Measurements from ENCODE around the gene MYADML2. TPM values are rescaled to one million over a fixed set of nuclear protein-coding genes. Genes with fewer than 3 reads are reported as not detected.

MYADML2 gene
- total and polyA plus RNA-seq, 2 of the 8 experiments (the other 6 are each of a cell fraction or from before 2014, with no cell fraction given) = 0.26 to 0.47 TPM

GRCh38 chr17:81913394-81914102 is 33.5 kb downstream of the MYADML2 start:
- no peak overlapping the region for H2BK15ac ChIP-seq (ENCODE audit: low read length)
- H3K23me2 ChIP-seq (ENCODE audit: low read depth, low read length) = peaks cover 11% of the 10 kb centered on the region
- peaks cover 2% of the 10 kb centered on the region for H3K79me1 ChIP-seq (ENCODE audit: low read depth, low read length)
- no peak for FAIRE-seq
- no peak overlapping the region for H3K27ac ChIP-seq (ENCODE audit: low read depth, low read length)
- H3K56ac ChIP-seq (replicated peaks; ENCODE audit: insufficient read length, low read depth, low read length) = no peak overlapping the region
- no peak for DNase-seq (ENCODE audit: low read depth in 1 of 2, low spot score in 2 of 2)
- no peaks in the 10 kb centered on the region for H3K9me3 ChIP-seq (ENCODE audit: insufficient read depth in 2 of 2, low read depth in 1 of 2, low read length in 1 of 2)
- H3K36me3 ChIP-seq (ENCODE audit: control insufficient read depth in 2 of 4, insufficient read depth in 4 of 4, low read length in 3 of 4) = peaks cover 8 to 25% (median 19%) of the 10 kb centered on the region in 4 experiments
- H3K4ac ChIP-seq (replicated peaks; ENCODE audit: insufficient read length, low read depth, low read length) = no peak overlapping the region
- H2BK12ac ChIP-seq (ENCODE audit: low read depth, low read length) = no peak overlapping the region
- H4K5ac ChIP-seq (ENCODE audit: insufficient read length, low read depth, low read length) = no peak overlapping the region
- no peak overlapping the region for H3K4me2 ChIP-seq (ENCODE audit: insufficient read depth in 1 of 2, low read depth in 2 of 2, low read length in 2 of 2)
- H2AK5ac ChIP-seq (ENCODE audit: low read depth, low read length) = no peak overlapping the region
- POLR2A ChIA-PET (ENCODE audit: partially characterized antibody) = interaction anchor here (0.6 to 8.7 kb wide), 5 partner anchors 10 to 103 kb away, joined by 3 to 135 read pairs (median 4); partner anchors contain the start of genes MAFG and NPB
- H2BK20ac ChIP-seq (ENCODE audit: low read length) = no peak overlapping the region
- H2BK120ac ChIP-seq (replicated peaks; ENCODE audit: low read depth, low read length) = no peak overlapping the region
- CTCF ChIA-PET (ENCODE audit: partially characterized antibody) = interaction anchor here (0.9 to 2.8 kb wide), 7 partner anchors 12 to 292 kb away, joined by 3 to 12 read pairs (median 5); partner anchors contain the start of genes MAFG and NOTUM
- no peak overlapping the region for H3K18ac ChIP-seq (ENCODE audit: extremely low read depth, low read length)
- no peak overlapping the region for H3K4me3 ChIP-seq (ENCODE audit: extremely low read depth in 1 of 4, insufficient read depth in 2 of 4, low read depth in 3 of 4, low read length in 4 of 4)
- H2AFZ ChIP-seq (ENCODE audit: low read length) = no peak overlapping the region
- H3K4me1 ChIP-seq (replicated peaks in 1 of 4; ENCODE audit: control insufficient read depth in 3 of 4, insufficient read depth in 4 of 4, low read length in 3 of 4) = peaks cover 0 to 20% (median 8%) of the 10 kb centered on the region in 4 experiments; a peak in 6 of 7 replicates
- no peak overlapping the region for H3K14ac ChIP-seq (ENCODE audit: insufficient read length)
- H4K8ac ChIP-seq (ENCODE audit: extremely low read depth, insufficient read depth, low read length) = no peak overlapping the region
- H3K27me3 ChIP-seq (replicated peaks in 1 of 4; ENCODE audit: control insufficient read depth in 3 of 4, extremely low read depth in 1 of 4, insufficient read depth in 3 of 4, low read length in 3 of 4) = peaks cover 0 to 4% (median 2%) of the 10 kb centered on the region in 4 experiments; a peak in 2 of 7 replicates
- H4K91ac ChIP-seq (replicated peaks; ENCODE audit: insufficient read length, low read length) = no peak overlapping the region
- peaks cover 0 to 10% of the 10 kb centered on the region in 2 experiments; a peak in 2 of 4 replicates for H3K79me2 ChIP-seq (ENCODE audit: control insufficient read depth in 1 of 2, insufficient read depth in 2 of 2, low read length in 2 of 2)
- peaks cover 6 to 42% of the 10 kb centered on the region in 2 experiments for H4K20me1 ChIP-seq (replicated peaks in 1 of 2; ENCODE audit: control insufficient read depth in 1 of 2, insufficient read depth in 2 of 2, low read length in 2 of 2)
- 94% methylated on average over 31 of the region's 31 CpGs; no CpG with 5 or more reads in 1 of the 2 experiments for WGBS, 2 experiments (ENCODE audit: extremely low coverage in 1 of 2, insufficient coverage in 1 of 2, insufficient read length in 1 of 2, insufficient replicate concordance in 2 of 2, low coverage in 1 of 2, low lambda C conversion rate in 2 of 2, missing lambda C conversion rate in 1 of 2)
- H2BK5ac ChIP-seq (ENCODE audit: low read depth, low read length) = no peak overlapping the region
- H3K23ac ChIP-seq (ENCODE audit: insufficient read length) = no peak overlapping the region
- H3K9ac ChIP-seq (replicated peaks in 1 of 4; ENCODE audit: extremely low read depth in 1 of 4, low read depth in 3 of 4, low read length in 3 of 4) = no peak overlapping the region
- TF ChIP-seq RXRA (IDR thresholded peaks at IDR 0.05; ENCODE audit: insufficient read depth, low read depth, low read length) = no peak
- TF ChIP-seq GABPA (IDR thresholded peaks at IDR 0.05; ENCODE audit: borderline replicate concordance, insufficient read depth, low read length) = no peak
- no peak for TF ChIP-seq RNF2 (IDR thresholded peaks at IDR 0.05; ENCODE audit: borderline replicate concordance, low read depth, low read length, missing control alignments, poor library complexity, severe bottlenecking)
